CD14-positive monocyte (primary cell): ENCODE measurements around the gene POMT2. TPM values are rescaled to one million over a fixed set of nuclear protein-coding genes. Genes with fewer than 3 reads are reported as not detected.

Experiments
- DNase-seq, 3 donors: peaks; one replicate each; pipeline ENCODE4 v3.0.0-alpha.2; 2011 to 2022
- H2AFZ ChIP-seq: 2 replicates; pipeline ENCODE4 v1.6.0; 2012; ENCODE audit warnings: mild to moderate bottlenecking, low read depth, low read length, inconsistent platforms; ENCODE audit not compliant: insufficient read depth, poor library complexity, severe bottlenecking
- H3K27ac ChIP-seq, 2 donors: 1 replicate in 1 of 2; 2 replicates in 1 of 2; pipeline ENCODE4 v1.5.1; 2012 to 2013; ENCODE audit warnings: low read length in 2 of 2, control low read depth in 1 of 2, inconsistent platforms in 1 of 2, low read depth in 1 of 2, mild to moderate bottlenecking in 1 of 2
- H3K27me3 ChIP-seq, 2 donors: one replicate each; pipeline versions ENCODE4 v1.6.0 to v1.6.1; 2011 to 2013; ENCODE audit warnings: low read length in 2 of 2; ENCODE audit not compliant: control insufficient read depth in 2 of 2, insufficient read depth in 2 of 2
- H3K36me3 ChIP-seq, 2 donors: replicated peaks in 1 of 2; 1 replicate in 1 of 2; 2 replicates in 1 of 2; pipeline versions ENCODE4 v1.5.1 to v1.6.1; 2012 to 2013; ENCODE audit warnings: low read length in 2 of 2, control low read depth in 1 of 2, inconsistent platforms in 1 of 2, mild to moderate bottlenecking in 1 of 2; ENCODE audit not compliant: insufficient read depth in 2 of 2, control insufficient read depth in 1 of 2
- H3K4me1 ChIP-seq, 2 donors: 1 replicate in 1 of 2; 2 replicates in 1 of 2; pipeline versions ENCODE4 v1.5.1 to v1.6.1; 2012 to 2013; ENCODE audit warnings: low read length in 2 of 2, control low read depth in 1 of 2, inconsistent platforms in 1 of 2, mild to moderate bottlenecking in 1 of 2, moderate library complexity in 1 of 2; ENCODE audit not compliant: insufficient read depth in 2 of 2, control insufficient read depth in 1 of 2
- H3K4me2 ChIP-seq: replicated peaks from 2 replicates; pipeline ENCODE3; 2012; ENCODE audit warnings: low read length, moderate library complexity, mild to moderate bottlenecking; ENCODE audit not compliant: poor library complexity, severe bottlenecking; ENCODE audit errors: extremely low read depth
- H3K4me3 ChIP-seq, 3 experiments: fragments of 200-600 bp in 1 of 3; sonication (generic) in 1 of 3; replicated peaks in 1 of 3; 1 replicate in 2 of 3; 2 replicates in 1 of 3; pipeline ENCODE4 v1.5.1; 2011 to 2013; ENCODE audit warnings: low read length in 3 of 3, mild to moderate bottlenecking in 3 of 3, control low read depth in 2 of 3, low read depth in 2 of 3, inconsistent platforms in 1 of 3, moderate library complexity in 1 of 3
- H3K79me2 ChIP-seq: 2 replicates; pipeline ENCODE4 v1.6.0; 2012; ENCODE audit warnings: mild to moderate bottlenecking, control low read depth, inconsistent platforms, low read length, moderate library complexity; ENCODE audit not compliant: insufficient read depth
- H3K9ac ChIP-seq: 2 replicates; pipeline ENCODE4 v1.6.0; 2017; ENCODE audit warnings: low read length, mild to moderate bottlenecking; ENCODE audit not compliant: insufficient read depth, poor library complexity, severe bottlenecking
- H3K9me3 ChIP-seq, 2 donors: replicated peaks in 1 of 2; 1 replicate in 1 of 2; 2 replicates in 1 of 2; pipeline versions ENCODE4 v1.5.1 to v1.6.1; 2012 to 2013; ENCODE audit warnings: low read length in 2 of 2, control low read depth in 1 of 2; ENCODE audit not compliant: control insufficient read depth in 1 of 2, insufficient read depth in 1 of 2
- H4K20me1 ChIP-seq: 2 replicates; pipeline ENCODE4 v1.6.0; 2012; ENCODE audit warnings: mild to moderate bottlenecking, low read length, control low read depth, moderate library complexity; ENCODE audit not compliant: insufficient read depth
- H3K27ac Mint-ChIP-seq, 7 donors: one replicate each; pipeline ENCODE4 v1.8.0; 2020; ENCODE audit warnings: mild to moderate bottlenecking in 7 of 7, mixed read lengths in 7 of 7, moderate library complexity in 6 of 7, inconsistent platforms in 2 of 7
- H3K27me3 Mint-ChIP-seq, 3 donors: one replicate each; pipeline ENCODE4 v1.8.0; 2021 to 2022; ENCODE audit warnings: low read depth in 3 of 3, mild to moderate bottlenecking in 3 of 3, mixed read lengths in 3 of 3, moderate library complexity in 3 of 3, inconsistent platforms in 1 of 3
- H3K36me3 Mint-ChIP-seq, 2 donors: one replicate each; pipeline ENCODE4 v1.8.0; 2020; ENCODE audit warnings: mixed read lengths in 2 of 2, inconsistent platforms in 1 of 2, mild to moderate bottlenecking in 1 of 2
- H3K4me1 Mint-ChIP-seq: one replicate; pipeline ENCODE4 v1.8.0; 2020; ENCODE audit warnings: mild to moderate bottlenecking, mixed read lengths
- H3K4me3 Mint-ChIP-seq, 2 donors: one replicate each; pipeline ENCODE4 v1.8.0; 2020; ENCODE audit warnings: mild to moderate bottlenecking in 2 of 2, mixed read lengths in 2 of 2, moderate library complexity in 1 of 2
- H3K9me3 Mint-ChIP-seq, 7 donors: one replicate each; pipeline ENCODE4 v1.8.0; 2020 to 2022; ENCODE audit warnings: mixed read lengths in 7 of 7, mild to moderate bottlenecking in 6 of 7, moderate library complexity in 6 of 7, inconsistent platforms in 2 of 7
- CTCF ChIP-seq: fragments of 200-600 bp; IDR thresholded peaks from one replicate; pipeline ENCODE4 v1.8.0; 2022; ENCODE audit warnings: antibody characterized with exemption, mild to moderate bottlenecking
- whole genome bisulfite sequencing: methylation state at CpG from one replicate; pipeline ENCODE4 v1.1.5; 2013; ENCODE audit warnings: missing lambda C conversion rate; ENCODE audit not compliant: insufficient coverage; 5-methylcytosine and 5-hydroxymethylcytosine counted together
- intact Hi-C, 2 donors: fragments of 100-400 bp; cut with micrococcal nuclease; formaldehyde crosslinking; loops; one replicate each; pipeline versions ENCODE4 v1.15.0 to v1.15.1; 2023
- polyA plus RNA-seq, 3 donors: library from polyadenylated mRNA; depleted of rRNA in 1 of 3; unstranded in 2 of 3; stranded (reverse) in 1 of 3; fragments of 300-500 nt in 2 of 3; fragments of >200 nt in 1 of 3; fragmentation: Illumina TruSeq in 2 of 3; gene quantifications; 1 replicate in 2 of 3; 2 replicates in 1 of 3; pipeline ENCODE4 v1.2.3, GENCODE V29; 2012 to 2021

Gene POMT2
- polyA plus RNA-seq, 3 donors = 1.5 to 8.9 (median 1.8) TPM

- Histone ChIP-seq H3K4me2 (no peak overlapping the region), H2AFZ (no peak overlapping the region), H3K9ac (no peak overlapping the region), H3K79me2 (peaks cover 2% of the 10 kb centered on the region), H3K4me1 (peaks cover 9 to 14% of the 10 kb centered on the region in 2 donors), H4K20me1 (no peaks in the 10 kb centered on the region), H3K27me3 (no peaks in the 10 kb centered on the region), H3K27ac (no peak overlapping the region), H3K9me3 (no peaks in the 10 kb centered on the region), H3K4me3 (no peak overlapping the region), H3K36me3 (no peaks in the 10 kb centered on the region)
- peaks cover 0 to 2% of the 10 kb centered on the region in 2 donors for H3K36me3 Mint-ChIP-seq
- H3K4me3 Mint-ChIP-seq = no peak overlapping the region
- H3K27me3 Mint-ChIP-seq = peaks cover 0 to 2% (median 0%) of the 10 kb centered on the region in 3 donors
- DNase-seq = no peak
- 50% methylated on average over 1 of the region's 2 CpGs for WGBS
- H3K9me3 Mint-ChIP-seq = peaks cover 0 to 5% (median 0%) of the 10 kb centered on the region in 7 donors
- intact Hi-C loops = no loop called here
- H3K27ac Mint-ChIP-seq = no peak overlapping the region
- H3K4me1 Mint-ChIP-seq = peaks cover 15% of the 10 kb centered on the region
- no peak for TF ChIP-seq CTCF
Measured at GRCh38 chr14:77314043-77314442, 6.6 kb downstream of the POMT2 start.

- DNase-seq = no peak
- H3K4me2 ChIP-seq = no peak overlapping the region
- intact Hi-C loops = no loop called here
- Mint-ChIP-seq H3K4me1 (peaks cover 18% of the 10 kb centered on the region), H3K36me3 (peaks cover 2% of the 10 kb centered on the region in 2 donors), H3K9me3 (peaks cover 0 to 5% (median 0%) of the 10 kb centered on the region in 7 donors), H3K4me3 (no peak overlapping the region), H3K27ac (no peak overlapping the region), H3K27me3 (peaks cover 0 to 2% (median 0%) of the 10 kb centered on the region in 3 donors)
- H3K9me3 ChIP-seq = no peaks in the 10 kb centered on the region
- no CpG with 5 or more reads among the region's 1 CpG for WGBS
- H3K4me1 ChIP-seq = peaks cover 13 to 19% of the 10 kb centered on the region in 2 donors
- TF ChIP-seq CTCF = no peak
- no peak overlapping the region for H3K27ac ChIP-seq
- no peaks in the 10 kb centered on the region for H4K20me1 ChIP-seq
- H3K36me3 ChIP-seq = no peaks in the 10 kb centered on the region
- no peaks in the 10 kb centered on the region for H3K79me2 ChIP-seq
- no peak overlapping the region for H2AFZ ChIP-seq
- no peak overlapping the region for H3K9ac ChIP-seq
- no peaks in the 10 kb centered on the region for H3K27me3 ChIP-seq
- no peak overlapping the region for H3K4me3 ChIP-seq
Measured at GRCh38 chr14:77313371-77313770, 7.3 kb downstream of the POMT2 start.
